ENCODE data around the gene MAL. TPM values are rescaled to one million over a fixed set of nuclear protein-coding genes. Genes with fewer than 3 reads are reported as not detected.

MAL gene
- total RNA-seq, 2 donors from 2014 or later, result not detected

GRCh38 chr2:95060446-95061118, 35.1 kb downstream of the MAL start:
- ATAC-seq (ENCODE audit: insufficient number of reproducible peaks, low FRiP score, low read depth) (no peak), DNase-seq (ENCODE audit: low spot score) (no peak)
- H3K27ac ChIP-seq, result no peak overlapping the region
- no peak overlapping the region for H3K4me3 ChIP-seq
- no peaks in the 10 kb centered on the region for H3K4me1 ChIP-seq (ENCODE audit: control insufficient read depth in 1 of 2, low read depth in 2 of 2)
- no peaks in the 10 kb centered on the region for H3K9me3 ChIP-seq
- TF ChIP-seq CTCF (IDR thresholded peaks at IDR 0.05), result no peak
- H3K36me3 ChIP-seq, result no peaks in the 10 kb centered on the region
- no peaks in the 10 kb centered on the region for H3K27me3 ChIP-seq (replicated peaks; ENCODE audit: insufficient read depth)

DNA sequence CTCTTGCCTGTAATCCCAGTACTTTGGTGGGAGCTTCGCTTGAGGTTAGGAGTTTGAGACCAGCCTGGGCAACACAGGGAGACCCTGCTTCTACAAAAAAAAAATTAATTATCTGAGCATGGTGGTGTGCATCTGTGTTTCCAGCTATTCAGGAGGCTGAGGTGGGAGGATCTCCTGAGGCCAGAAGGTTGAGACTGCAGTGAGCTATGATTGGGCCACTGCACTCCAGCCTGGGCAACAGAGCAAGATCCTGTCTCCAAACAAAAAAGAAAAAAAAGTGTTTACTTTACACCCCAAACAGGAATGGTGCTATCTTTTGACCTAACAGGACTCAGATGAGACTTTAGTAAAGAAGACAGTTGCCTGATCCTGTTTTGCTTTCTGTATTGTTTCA, 35.6 kb downstream of the MAL start:
- no peaks in the 10 kb centered on the region for H3K9me3 ChIP-seq
- no peak overlapping the region for H3K27ac ChIP-seq
- no peak for TF ChIP-seq CTCF (IDR thresholded peaks at IDR 0.05)
- H3K27me3 ChIP-seq (replicated peaks; ENCODE audit: insufficient read depth), result no peaks in the 10 kb centered on the region
- no peaks in the 10 kb centered on the region for H3K4me1 ChIP-seq (ENCODE audit: control insufficient read depth in 1 of 2, low read depth in 2 of 2)
- no peak overlapping the region for H3K4me3 ChIP-seq
- ATAC-seq (ENCODE audit: insufficient number of reproducible peaks, low FRiP score, low read depth) (no peak), DNase-seq (ENCODE audit: low spot score) (no peak)
- no peaks in the 10 kb centered on the region for H3K36me3 ChIP-seq

DNA sequence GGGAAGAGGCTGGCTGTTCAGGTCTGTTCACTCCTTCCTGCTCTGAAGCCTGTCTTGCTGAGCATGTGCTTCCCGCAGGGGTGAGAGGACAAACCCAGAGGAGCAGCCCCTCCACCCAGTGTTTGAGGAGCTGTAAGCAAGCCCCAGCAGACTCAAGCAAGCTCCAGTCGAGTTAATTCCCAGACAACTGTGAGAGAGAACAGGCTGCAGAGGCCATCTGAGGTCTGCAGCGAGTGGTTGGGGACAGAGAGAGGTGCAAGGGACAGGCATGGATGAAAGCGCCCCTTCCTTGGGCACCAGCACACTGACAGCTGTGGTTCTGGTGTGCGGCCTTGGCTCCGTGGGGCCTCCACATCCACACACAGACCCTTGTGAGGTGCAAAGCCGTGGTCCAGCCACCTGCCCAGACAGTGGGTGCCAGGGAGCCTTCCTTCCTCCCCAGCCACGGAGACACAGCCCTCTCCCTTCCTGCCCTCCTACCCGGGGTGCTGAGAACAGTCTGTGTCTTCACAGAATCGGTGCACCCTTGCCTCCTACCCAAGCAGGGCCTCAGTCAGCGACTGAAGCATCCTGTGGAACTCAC, 36.2 kb downstream of the MAL start:
- Histone ChIP-seq H3K27me3 (replicated peaks; ENCODE audit: insufficient read depth) (no peaks in the 10 kb centered on the region), H3K9me3 (no peaks in the 10 kb centered on the region), H3K4me3 (no peak overlapping the region), H3K36me3 (no peaks in the 10 kb centered on the region), H3K27ac (no peak overlapping the region), H3K4me1 (ENCODE audit: control insufficient read depth in 1 of 2, low read depth in 2 of 2) (no peaks in the 10 kb centered on the region)
- DNase-seq (ENCODE audit: low spot score), result no peak
- no peak for TF ChIP-seq CTCF (IDR thresholded peaks at IDR 0.05)
- ATAC-seq (ENCODE audit: insufficient number of reproducible peaks, low FRiP score, low read depth), result no peak

GRCh38 chr2:95062242-95063085, 37.0 kb downstream of the MAL start:
- Histone ChIP-seq H3K27ac (no peak overlapping the region), H3K4me1 (ENCODE audit: control insufficient read depth in 1 of 2, low read depth in 2 of 2) (no peaks in the 10 kb centered on the region), H3K4me3 (no peak overlapping the region), H3K36me3 (no peaks in the 10 kb centered on the region), H3K27me3 (replicated peaks; ENCODE audit: insufficient read depth) (no peaks in the 10 kb centered on the region), H3K9me3 (no peaks in the 10 kb centered on the region)
- no peak for DNase-seq (ENCODE audit: low spot score)
- no peak for TF ChIP-seq CTCF (IDR thresholded peaks at IDR 0.05)
- no peak for ATAC-seq (ENCODE audit: insufficient number of reproducible peaks, low FRiP score, low read depth)

Data from thoracic aorta (tissue), 2 donors.